GM15510 (cell line): Measurements from ENCODE around the gene LYL1.

Experiments
- POLR2A ChIP-seq: IDR thresholded peaks from 3 replicates; pipeline ENCODE4 v1.6.1; 2011; ENCODE audit warnings: borderline replicate concordance; ENCODE audit not compliant: insufficient read length; ENCODE audit errors: extremely low read depth

The LYL1 gene

GRCh38 chr19:13102666-13103580 lies at the start of gene LYL1:
Gene LYL1 (minus strand): TSS chr19:13102858. CDS start chr19:13101171, 1,687 bp downstream.
- peak; percentile 73 for TF ChIP-seq POLR2A

- peak; percentile 56 for TF ChIP-seq POLR2A
Observed at GRCh38 chr19:13151605-13152355, 49.1 kb upstream of the LYL1 start.

- TF ChIP-seq POLR2A = no peak
Observed at GRCh38 chr19:13150931-13151604, 48.4 kb upstream of the LYL1 start.

GRCh38 chr19:13150187-13150930 lies 47.7 kb upstream of the LYL1 start, which contains the start of the genes IER2 and STX10:
Gene IER2 (plus strand): TSS chr19:13150411. CDS start chr19:13153187, 2,776 bp downstream.
Gene STX10 (minus strand): TSS chr19:13150375. CDS start chr19:13150173, 202 bp downstream.
- peak; percentile 44 for TF ChIP-seq POLR2A

- no peak for TF ChIP-seq POLR2A
Observed at GRCh38 chr19:13149628-13150186, 47.0 kb upstream of the LYL1 start.

- no peak for TF ChIP-seq POLR2A
Observed at GRCh38 chr19:13146763-13147563, 44.3 kb upstream of the LYL1 start.

GRCh38 chr19:13139633-13140311 lies 37.1 kb upstream of the LYL1 start:
- no peak for TF ChIP-seq POLR2A

GRCh38 chr19:13138916-13139198 lies 36.2 kb upstream of the LYL1 start:
- TF ChIP-seq POLR2A = no peak

- no peak for TF ChIP-seq POLR2A
Observed at GRCh38 chr19:13138171-13138915, 35.7 kb upstream of the LYL1 start.

GRCh38 chr19:13137290-13137794 lies 34.7 kb upstream of the LYL1 start:
- TF ChIP-seq POLR2A = no peak

GRCh38 chr19:13135068-13136062 lies 32.7 kb upstream of the LYL1 start:
- no peak for TF ChIP-seq POLR2A
